LoVo (cell line): ENCODE results near the gene SLC4A1.

Source experiments
- DNase-seq: peaks from one replicate; pipeline ENCODE4 v3.0.0-alpha.2; 2016; ENCODE audit warnings: low spot score

Gene SLC4A1

DNA sequence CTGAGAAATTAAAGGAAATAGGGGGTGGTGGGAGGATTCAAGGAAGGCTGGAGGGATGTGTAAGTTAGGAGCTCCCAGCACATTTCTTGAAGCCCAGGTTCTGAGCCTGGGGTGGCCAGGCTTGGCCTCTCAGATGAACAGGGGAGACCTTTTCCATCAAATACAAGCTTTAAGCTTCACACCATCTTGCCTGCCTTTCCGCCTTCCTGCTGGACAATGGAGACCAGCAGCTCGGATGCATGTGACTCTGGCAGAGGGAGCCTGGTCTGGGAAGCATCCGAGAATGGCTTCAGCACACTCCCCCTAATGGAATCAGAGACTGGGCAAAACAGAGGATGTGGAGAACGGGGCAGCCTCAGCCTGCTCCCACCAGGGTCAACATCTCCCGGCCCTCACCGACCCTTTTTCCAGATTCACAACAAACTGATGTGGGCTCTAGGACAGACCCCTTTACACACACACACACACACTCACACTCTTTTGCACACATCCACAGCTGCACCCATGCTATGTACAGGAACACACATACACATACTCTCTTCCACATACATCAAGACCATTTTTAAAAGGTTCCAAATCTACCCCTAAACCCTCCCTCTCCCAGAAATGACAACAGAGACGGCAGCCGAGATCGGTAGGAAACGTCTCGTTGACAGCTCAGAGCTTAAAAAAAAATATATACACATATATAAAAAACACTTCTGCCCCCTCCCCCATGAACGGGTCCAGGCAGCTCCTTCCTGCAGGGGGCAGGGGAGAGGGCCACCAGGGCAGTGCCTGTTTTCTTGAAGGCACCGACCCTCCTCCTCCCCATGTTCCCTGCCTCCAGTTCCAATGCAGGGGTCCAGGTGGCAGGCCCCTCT is 61.7 kb downstream of the SLC4A1 start:
- no peak for DNase-seq

DNA sequence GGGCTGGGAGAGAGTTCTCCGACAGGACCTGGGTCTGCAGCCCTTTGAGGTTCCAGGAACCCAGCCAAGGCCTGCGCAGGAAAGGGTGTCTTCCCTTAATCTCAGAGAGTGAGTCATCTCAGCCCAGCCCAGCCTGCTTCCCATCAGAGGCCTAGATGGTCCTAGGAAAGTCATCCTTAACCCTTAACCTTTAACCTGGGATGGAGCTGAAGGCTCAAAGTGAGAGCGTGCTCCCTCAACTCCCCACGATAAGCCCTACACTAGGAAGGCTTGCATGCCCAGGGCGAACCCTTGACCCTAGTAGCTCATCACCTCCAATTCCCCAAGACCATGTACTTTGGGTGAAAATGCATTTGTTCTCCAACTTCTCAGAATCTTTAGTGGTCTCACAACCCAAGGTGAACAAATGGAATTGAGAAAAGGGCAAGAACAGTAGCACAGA is 63.5 kb downstream of the SLC4A1 start:
- no peak for DNase-seq

DNA sequence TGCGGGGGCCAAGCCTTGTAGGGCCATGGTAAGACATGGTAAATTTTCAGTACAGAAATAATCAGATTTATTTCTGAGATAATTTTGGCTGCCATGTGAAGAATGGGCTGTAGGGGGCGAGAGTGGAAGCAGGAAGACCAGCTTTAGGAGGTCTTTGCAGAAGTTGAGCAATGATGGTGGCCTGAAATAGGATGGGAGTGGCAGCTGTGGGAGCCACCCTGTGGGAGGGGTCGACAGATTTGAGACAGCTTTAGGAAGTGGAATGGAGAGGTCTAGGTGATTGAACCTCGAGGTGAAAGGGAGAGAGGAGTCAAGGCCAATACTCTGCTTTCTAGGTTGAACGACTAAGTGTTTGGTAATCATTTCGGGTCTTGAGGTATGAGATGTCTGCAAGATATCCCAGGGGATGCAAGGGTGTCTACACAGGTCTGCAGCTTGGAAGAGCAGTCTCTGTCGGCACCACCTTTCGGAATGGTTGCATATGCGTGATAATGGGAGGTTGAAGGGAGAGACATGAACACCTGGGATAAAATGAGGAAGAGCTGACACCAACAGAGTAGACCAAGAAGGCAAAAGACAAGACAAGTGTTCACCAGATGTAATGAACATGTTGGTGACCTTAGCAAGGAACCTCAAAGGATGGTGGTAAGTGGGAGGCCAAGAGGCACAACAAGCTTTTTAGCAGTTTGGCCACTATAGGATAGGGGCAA is 64.0 kb downstream of the SLC4A1 start:
- DNase-seq, result no peak

DNA sequence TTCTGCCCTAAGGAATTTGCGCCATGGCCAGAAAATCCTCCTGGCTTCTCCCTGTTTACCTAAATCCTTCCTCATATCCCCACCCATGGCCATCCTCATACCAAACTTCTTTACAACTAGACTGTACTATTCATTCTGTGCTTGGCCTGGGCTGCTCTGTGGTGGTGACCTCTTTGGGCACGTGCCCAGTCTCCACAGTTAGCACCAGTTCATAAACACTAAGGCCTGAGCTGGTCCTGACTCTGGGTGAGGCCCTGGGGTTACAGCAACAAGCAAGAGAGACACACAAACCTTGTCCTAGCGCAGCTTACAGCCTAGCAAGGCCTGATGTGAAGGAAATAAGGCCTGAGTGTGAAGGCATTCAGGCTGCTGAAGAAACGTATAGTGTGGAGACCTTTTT is 65.2 kb downstream of the SLC4A1 start:
- no peak for DNase-seq

DNA sequence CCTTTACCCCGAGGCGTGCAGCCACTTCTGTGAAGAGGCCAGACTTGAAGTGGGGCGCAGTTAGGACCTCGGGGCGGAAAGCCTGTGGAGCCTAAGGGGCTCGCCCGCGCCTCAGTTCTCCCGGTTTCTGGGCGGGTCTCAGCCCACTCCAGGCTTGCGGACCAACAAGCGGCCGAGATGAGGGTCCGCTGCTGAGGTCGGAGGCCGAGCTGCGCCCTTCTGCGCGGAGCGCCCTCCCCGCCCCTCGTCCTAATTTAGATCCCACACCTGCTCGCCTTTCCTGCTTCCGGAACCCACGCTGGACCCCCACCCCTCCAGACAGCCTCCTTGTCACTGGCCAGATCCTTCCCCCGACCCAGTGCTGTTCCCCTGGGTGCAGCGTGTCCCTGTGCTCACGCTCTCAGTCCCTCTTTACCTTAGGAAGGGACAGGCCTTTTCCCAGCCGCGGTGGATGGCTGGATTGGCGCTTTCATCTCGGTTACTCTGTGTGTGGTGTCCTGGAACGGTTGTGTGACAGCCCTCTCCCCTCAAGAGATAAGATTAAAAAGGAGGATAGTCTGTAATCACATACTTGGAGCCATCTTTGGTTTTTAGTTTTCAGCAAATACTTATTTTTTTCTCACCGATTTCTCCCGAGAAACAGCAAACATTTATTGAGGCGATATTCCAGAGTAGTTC is 67.3 kb downstream of the SLC4A1 start:
- DNase-seq, result no peak

DNA sequence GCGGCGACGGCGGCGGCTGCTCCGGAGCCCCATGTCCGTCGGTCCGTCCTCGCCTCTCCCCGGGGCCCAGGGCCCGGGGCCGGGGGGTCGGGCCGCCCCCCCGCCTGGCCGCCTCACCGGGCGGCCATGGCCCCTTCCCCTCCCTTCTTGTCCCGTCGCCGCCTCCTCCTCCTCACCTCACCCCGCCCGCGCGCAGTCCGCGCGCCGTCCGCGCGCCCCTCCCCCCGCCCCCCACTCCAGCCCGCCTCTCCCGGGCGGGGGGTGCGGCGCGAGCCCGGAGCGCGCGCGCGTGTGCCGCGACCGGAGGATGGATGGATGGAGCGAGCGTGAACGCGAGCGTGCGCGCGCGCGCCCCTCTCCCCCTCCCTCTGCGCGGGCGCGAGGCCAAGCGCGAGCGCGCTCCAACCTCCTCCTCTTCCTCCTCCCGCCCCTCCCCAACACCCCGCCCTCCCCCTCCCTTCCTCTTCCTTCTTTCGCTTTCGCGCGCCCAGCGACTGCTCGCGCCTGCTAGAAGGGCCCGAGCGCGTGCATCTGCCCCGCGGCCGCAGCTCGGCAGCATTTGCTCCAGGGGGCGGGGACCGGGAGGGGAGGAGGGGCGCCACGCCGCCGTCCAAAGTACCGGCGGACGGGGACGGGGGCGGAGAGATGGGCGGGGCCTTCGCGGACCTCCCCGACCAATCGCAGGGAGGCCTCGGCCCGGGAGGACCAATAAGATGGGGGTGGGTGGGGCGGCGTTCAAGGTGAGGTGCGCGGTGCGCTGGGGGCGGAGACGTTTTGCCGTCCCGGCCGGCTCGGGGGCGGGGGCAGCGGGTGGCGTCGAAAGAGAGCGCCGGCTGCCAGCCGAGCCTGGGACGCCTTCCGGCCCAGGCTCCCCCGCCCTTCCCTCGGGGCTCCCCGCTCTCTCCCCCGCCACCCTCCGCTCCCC is 68.1 kb downstream of the SLC4A1 start, which contains the start of gene ATXN7L3:
ATXN7L3 (minus strand) TSS at position 332 of the 925 bp plus-strand sequence. CDS start 1,814 bp downstream, outside the sequence.
- DNase-seq, result peak; percentile 97

DNA sequence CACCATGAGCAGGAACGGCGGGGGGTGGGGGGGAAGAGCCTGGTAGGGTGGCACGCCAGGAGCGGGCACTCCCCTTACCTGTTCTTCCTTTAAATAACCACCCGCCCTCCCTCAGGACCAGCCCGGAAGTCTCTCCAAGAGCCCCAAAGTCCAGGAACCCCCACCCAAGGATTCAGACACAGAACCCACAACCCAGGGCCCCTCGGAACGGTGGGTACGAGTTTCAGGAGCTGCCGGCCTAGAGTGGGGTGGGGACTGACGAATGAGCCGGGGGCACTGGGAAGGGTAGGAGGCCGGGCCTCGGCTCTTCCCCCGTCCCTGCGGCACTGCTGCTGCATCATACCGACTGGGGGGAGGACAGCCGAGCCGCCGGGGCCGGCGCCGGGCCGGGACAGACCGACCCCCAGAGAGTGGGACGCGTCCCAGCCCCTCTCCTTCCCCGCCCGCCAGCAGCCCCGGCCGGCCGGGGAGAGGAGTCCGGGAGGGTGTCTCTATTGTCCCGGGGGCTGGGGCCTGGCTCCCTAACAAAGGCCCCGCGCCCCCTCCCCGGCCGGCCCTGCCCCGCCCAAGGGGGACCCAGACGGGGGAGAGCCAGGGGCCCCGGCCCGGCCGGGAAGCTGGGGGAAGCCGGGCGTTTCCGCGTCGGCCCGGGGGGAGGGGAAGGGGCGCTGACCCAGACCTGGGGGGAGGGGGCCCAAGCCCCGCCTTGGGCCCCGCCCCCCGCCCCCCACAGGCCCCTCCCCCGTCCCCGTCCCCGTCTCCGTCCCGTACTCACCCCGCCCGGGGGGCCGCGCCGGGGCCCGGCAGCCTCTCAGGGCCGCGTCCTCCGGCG is 69.0 kb downstream of the SLC4A1 start:
- no peak for DNase-seq
